B cell (primary cell): ENCODE data around the gene PRXL2B. TPM values are rescaled to one million over a fixed set of nuclear protein-coding genes. Genes with fewer than 3 reads are reported as not detected.

ENCODE experiments used
- ATAC-seq: fragments of 200-7000 bp; cut with Tn5 transposase; one replicate; pipeline ENCODE4 v1.10.0; 2021; ENCODE audit warnings: low read depth, mild to moderate bottlenecking, moderate number of reproducible peaks, moderate library complexity
- CTCF ChIA-PET: fragments of 350-600 bp; sonication (Branson Sonifier 250); formaldehyde crosslinking; loops from one replicate; lab custom pipeline; 2021; ENCODE audit warnings: antibody characterized with exemption, inconsistent platforms; lab: Charles Lee
- POLR2A ChIA-PET: fragments of 350-600 bp; sonication (Branson Sonifier 250); formaldehyde crosslinking; loops from one replicate; lab custom pipeline; 2021; ENCODE audit warnings: antibody characterized with exemption; lab: Charles Lee
- DNase-seq: peaks from one replicate; pipeline ENCODE4 v3.0.0; 2013
- H2AFZ ChIP-seq: 2 replicates; pipeline ENCODE4 v1.6.1; 2012; ENCODE audit warnings: mild to moderate bottlenecking, low read depth, low read length; ENCODE audit not compliant: insufficient read depth, poor library complexity, severe bottlenecking
- H3K27ac ChIP-seq, 2 donors: 1 replicate in 1 of 2; 2 replicates in 1 of 2; pipeline ENCODE4 v1.5.1; 2012 to 2013; ENCODE audit warnings: low read length in 2 of 2, mild to moderate bottlenecking in 2 of 2, moderate library complexity in 1 of 2
- H3K27me3 ChIP-seq, 4 experiments: fragments of 200-600 bp in 1 of 4; sonication (generic) in 1 of 4; replicated peaks in 1 of 4; 1 replicate in 2 of 4; 2 replicates in 2 of 4; pipeline versions ENCODE4 v1.6.1 to v1.7.0; 2013 to 2016; ENCODE audit warnings: low read length in 3 of 4, mild to moderate bottlenecking in 2 of 4, mixed read lengths in 1 of 4, moderate library complexity in 1 of 4; ENCODE audit not compliant: insufficient read depth in 4 of 4, control insufficient read depth in 3 of 4; ENCODE audit errors: control extremely low read depth in 1 of 4
- H3K36me3 ChIP-seq, 2 experiments: replicated peaks in 1 of 2; 1 replicate in 1 of 2; 2 replicates in 1 of 2; pipeline versions ENCODE4 v1.6.1 to v1.7.1; 2013; ENCODE audit warnings: low read length in 1 of 2; ENCODE audit not compliant: insufficient read depth in 2 of 2, control insufficient read depth in 1 of 2; ENCODE audit errors: control extremely low read depth in 1 of 2, extremely low read depth in 1 of 2
- H3K4me1 ChIP-seq, 2 donors: fragments of 200-600 bp in 1 of 2; sonication (generic) in 1 of 2; 1 replicate in 1 of 2; 2 replicates in 1 of 2; pipeline versions ENCODE4 v1.5.1 to v1.6.1; 2013 to 2017; ENCODE audit warnings: low read length in 2 of 2; ENCODE audit not compliant: control insufficient read depth in 2 of 2, insufficient read depth in 2 of 2
- H3K4me2 ChIP-seq: replicated peaks from 2 replicates; pipeline ENCODE3; 2012; ENCODE audit warnings: mild to moderate bottlenecking, low read depth, low read length; ENCODE audit not compliant: poor library complexity, severe bottlenecking
- H3K4me3 ChIP-seq, 5 experiments: fragments of 200-600 bp in 1 of 5; sonication (generic) in 1 of 5; 1 replicate in 3 of 5; 2 replicates in 2 of 5; pipeline versions ENCODE4 v1.5.1 to v1.7.0; 2011 to 2016; ENCODE audit warnings: low read length in 4 of 5, mild to moderate bottlenecking in 4 of 5, low read depth in 2 of 5, control low read depth in 1 of 5, moderate library complexity in 1 of 5; ENCODE audit not compliant: insufficient read depth in 1 of 5; ENCODE audit errors: control extremely low read depth in 1 of 5, extremely low read depth in 1 of 5
- H3K79me2 ChIP-seq: fragments of 200-600 bp; sonication (generic); one replicate; pipeline ENCODE4 v1.6.0; 2016; ENCODE audit warnings: low read length; ENCODE audit not compliant: control insufficient read depth, insufficient read depth
- H3K9ac ChIP-seq: fragments of 200-600 bp; sonication (generic); 2 replicates; pipeline ENCODE4 v1.6.1; 2017; ENCODE audit warnings: mild to moderate bottlenecking, low read length, moderate library complexity
- H3K9me3 ChIP-seq, 3 donors: one replicate each; pipeline versions ENCODE4 v1.6.1 to v1.7.1; 2013; ENCODE audit warnings: low read length in 2 of 3; ENCODE audit not compliant: control insufficient read depth in 2 of 3, insufficient read depth in 1 of 3; ENCODE audit errors: control extremely low read depth in 1 of 3
- H4K20me1 ChIP-seq: 2 replicates; pipeline ENCODE4 v1.6.0; 2012; ENCODE audit warnings: mild to moderate bottlenecking, low read length; ENCODE audit not compliant: insufficient read depth, control insufficient read depth, poor library complexity, severe bottlenecking
- H3K27ac Mint-ChIP-seq: one replicate; pipeline ENCODE4 v1.8.0; 2021; ENCODE audit warnings: mixed read lengths
- H3K27me3 Mint-ChIP-seq: one replicate; pipeline ENCODE4 v1.8.0; 2021; ENCODE audit warnings: mixed read lengths
- H3K4me1 Mint-ChIP-seq: one replicate; pipeline ENCODE4 v1.8.0; 2021; ENCODE audit warnings: mixed read lengths
- H3K4me3 Mint-ChIP-seq: one replicate; pipeline ENCODE4 v1.8.0; 2021; ENCODE audit warnings: mixed read lengths
- H3K9me3 Mint-ChIP-seq: one replicate; pipeline ENCODE4 v1.8.0; 2022; ENCODE audit warnings: mixed read lengths; ENCODE audit not compliant: insufficient read depth
- EZH2 ChIP-seq: IDR thresholded peaks from 2 replicates; pipeline ENCODE4 v1.6.1; 2012; ENCODE audit warnings: borderline replicate concordance, low read depth, mild to moderate bottlenecking, moderate library complexity, low read length; ENCODE audit not compliant: insufficient read depth, poor library complexity, severe bottlenecking
- WGBS: methylation state at CpG from one replicate; pipeline ENCODE4 v1.1.5; 2013; ENCODE audit warnings: missing lambda C conversion rate; ENCODE audit not compliant: insufficient coverage; 5-methylcytosine and 5-hydroxymethylcytosine counted together
- intact Hi-C: fragments of 100-400 bp; cut with micrococcal nuclease; formaldehyde crosslinking; loops from one replicate; pipeline ENCODE4 v1.10.0; 2022
- polyA plus RNA-seq: library from polyadenylated mRNA; depleted of rRNA; stranded (reverse); fragments of >200 nt; gene quantifications from 2 replicates; pipeline ENCODE4 v1.2.3, GENCODE V29; 2012
- total RNA-seq, 2 donors: library from RNA; stranded (reverse); fragments of 120-200 nt in 1 of 2; gene quantifications; 1 replicate in 1 of 2; 2 replicates in 1 of 2; pipeline versions ENCODE4 v1.2.3 to v1.2.4, GENCODE V29; 2013 to 2022
- TF ChIP-seq, protein P1 (sequence below): fragments of 200-600 bp; IDR thresholded peaks from one replicate; pipeline ENCODE4 v1.8.0; 2022; ENCODE audit warnings: antibody characterized with exemption, mild to moderate bottlenecking

PRXL2B gene
- total and polyA plus RNA-seq, 2 donors (not counting 1 experiment from before 2014, with no cell fraction given): 13.0 to 27.0 TPM

DNA sequence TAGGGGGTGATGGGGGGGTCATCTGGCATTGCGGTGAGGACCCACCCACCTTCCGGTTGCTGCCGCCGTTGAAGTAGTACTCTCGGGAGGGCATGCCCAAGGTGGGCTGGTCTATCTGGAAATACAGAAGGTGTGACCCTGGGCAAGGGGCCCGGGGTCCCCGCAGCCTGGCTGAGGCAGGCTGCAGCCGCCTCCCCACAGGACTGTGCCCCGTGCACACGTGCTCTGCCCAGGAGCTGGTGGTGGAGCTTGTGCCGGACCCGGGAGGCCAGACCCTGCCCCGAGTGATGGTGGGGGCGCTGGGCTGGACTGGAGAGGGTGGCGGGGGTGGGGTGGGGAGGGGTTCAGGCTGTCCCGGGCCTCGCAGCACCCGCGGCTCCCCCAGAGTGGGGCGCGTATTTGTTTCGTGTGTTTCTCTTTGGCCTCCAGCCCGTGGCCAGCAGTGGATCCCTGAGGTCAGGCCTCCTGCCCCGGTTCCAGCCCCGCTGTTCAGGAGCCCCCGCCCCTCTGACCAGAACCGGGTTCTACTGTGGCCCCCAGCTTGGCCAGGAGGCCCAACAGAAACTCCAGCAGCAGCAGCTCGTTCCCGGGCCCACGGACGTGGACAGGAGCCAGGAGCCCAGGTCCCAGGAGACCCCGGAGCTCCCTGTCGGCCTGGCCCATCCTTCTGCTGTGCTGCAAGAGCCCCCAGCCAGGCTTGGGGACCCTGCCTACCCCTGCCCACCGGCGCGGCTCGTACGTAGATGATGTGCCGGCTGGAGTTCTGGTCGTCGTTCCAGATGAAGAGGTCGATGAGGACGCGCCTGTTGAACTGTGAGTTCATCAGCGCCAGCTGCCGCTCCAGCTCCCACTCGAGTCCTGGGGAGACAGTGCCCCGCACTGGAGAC is 19.2 kb downstream of the PRXL2B start:
- H3K27me3 Mint-ChIP-seq: peaks cover 14% of the 10 kb centered on the region
- intact Hi-C loops: no loop called here
- peaks cover 4% of the 10 kb centered on the region for H3K9me3 Mint-ChIP-seq
- H2AFZ ChIP-seq: no peak overlapping the region
- H3K4me3 ChIP-seq: no peak overlapping the region
- no peak overlapping the region for H3K4me2 ChIP-seq
- H3K27me3 ChIP-seq: peaks cover 0 to 7% (median 1%) of the 10 kb centered on the region in 4 experiments
- ChIA-PET CTCF (interaction anchor here (0.6 kb wide), 1 partner anchor 819 kb away, joined by 4 read pairs; no protein-coding TSS in a partner anchor), POLR2A (no interaction called here)
- DNase-seq (no peak), ATAC-seq (no peak)
- H3K4me3 Mint-ChIP-seq: no peak overlapping the region
- no peaks in the 10 kb centered on the region for H3K79me2 ChIP-seq
- no peaks in the 10 kb centered on the region for H3K9me3 ChIP-seq
- no peaks in the 10 kb centered on the region for H3K4me1 ChIP-seq
- 93% methylated on average over 47 of the region's 48 CpGs for WGBS
- H3K27ac ChIP-seq: no peak overlapping the region
- no peaks in the 10 kb centered on the region for H3K4me1 Mint-ChIP-seq
- H3K36me3 ChIP-seq: no peaks in the 10 kb centered on the region
- no peaks in the 10 kb centered on the region for H4K20me1 ChIP-seq
- no peak overlapping the region for H3K27ac Mint-ChIP-seq
- TF ChIP-seq, protein P1, sequence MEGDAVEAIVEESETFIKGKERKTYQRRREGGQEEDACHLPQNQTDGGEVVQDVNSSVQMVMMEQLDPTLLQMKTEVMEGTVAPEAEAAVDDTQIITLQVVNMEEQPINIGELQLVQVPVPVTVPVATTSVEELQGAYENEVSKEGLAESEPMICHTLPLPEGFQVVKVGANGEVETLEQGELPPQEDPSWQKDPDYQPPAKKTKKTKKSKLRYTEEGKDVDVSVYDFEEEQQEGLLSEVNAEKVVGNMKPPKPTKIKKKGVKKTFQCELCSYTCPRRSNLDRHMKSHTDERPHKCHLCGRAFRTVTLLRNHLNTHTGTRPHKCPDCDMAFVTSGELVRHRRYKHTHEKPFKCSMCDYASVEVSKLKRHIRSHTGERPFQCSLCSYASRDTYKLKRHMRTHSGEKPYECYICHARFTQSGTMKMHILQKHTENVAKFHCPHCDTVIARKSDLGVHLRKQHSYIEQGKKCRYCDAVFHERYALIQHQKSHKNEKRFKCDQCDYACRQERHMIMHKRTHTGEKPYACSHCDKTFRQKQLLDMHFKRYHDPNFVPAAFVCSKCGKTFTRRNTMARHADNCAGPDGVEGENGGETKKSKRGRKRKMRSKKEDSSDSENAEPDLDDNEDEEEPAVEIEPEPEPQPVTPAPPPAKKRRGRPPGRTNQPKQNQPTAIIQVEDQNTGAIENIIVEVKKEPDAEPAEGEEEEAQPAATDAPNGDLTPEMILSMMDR: no peak
- no peak for TF ChIP-seq EZH2
- H3K9ac ChIP-seq: no peak overlapping the region

DNA sequence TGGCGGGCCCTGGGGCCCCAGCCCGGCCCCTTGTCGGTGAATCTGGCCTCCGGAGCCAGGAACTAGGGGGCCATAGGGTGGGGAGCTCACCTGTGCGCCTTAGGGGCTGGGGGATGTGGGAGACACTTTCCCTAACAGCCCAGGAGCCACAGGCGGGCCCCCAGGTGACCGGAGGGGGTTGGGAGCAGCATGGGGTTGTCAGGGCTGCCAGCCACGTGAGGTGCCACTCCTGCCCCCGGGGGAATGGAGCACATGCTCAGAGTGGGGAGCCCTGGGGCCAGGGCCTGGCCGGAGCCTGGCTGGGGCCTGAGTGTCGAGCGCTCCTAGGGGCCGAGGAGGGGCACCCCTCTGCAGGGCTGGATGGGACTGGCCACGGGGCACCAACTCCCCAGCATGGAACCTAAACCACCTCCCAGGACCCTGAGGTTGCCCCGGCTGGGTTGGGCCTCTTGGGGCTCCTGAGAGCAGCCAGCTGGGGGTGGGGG is 19.9 kb downstream of the PRXL2B start:
- intact Hi-C loops: no loop called here
- WGBS: 85% methylated on average over 9 of the region's 15 CpGs
- Histone ChIP-seq H3K9ac (no peak overlapping the region), H3K4me3 (no peak overlapping the region), H3K27ac (no peak overlapping the region), H3K9me3 (no peaks in the 10 kb centered on the region), H2AFZ (no peak overlapping the region), H3K36me3 (no peaks in the 10 kb centered on the region), H4K20me1 (no peaks in the 10 kb centered on the region), H3K27me3 (peaks cover 0 to 12% (median 0%) of the 10 kb centered on the region in 4 experiments), H3K4me1 (no peaks in the 10 kb centered on the region), H3K4me2 (no peak overlapping the region), H3K79me2 (no peaks in the 10 kb centered on the region)
- Mint-ChIP-seq H3K9me3 (peaks cover 4% of the 10 kb centered on the region), H3K4me1 (no peaks in the 10 kb centered on the region), H3K27ac (no peak overlapping the region), H3K27me3 (peaks cover 12% of the 10 kb centered on the region), H3K4me3 (no peak overlapping the region)
- ATAC-seq (no peak), DNase-seq (no peak)
- TF ChIP-seq EZH2: no peak
- TF ChIP-seq, protein P1: no peak
- ChIA-PET CTCF (interaction anchor here (0.6 kb wide), 1 partner anchor 819 kb away, joined by 4 read pairs; no protein-coding TSS in a partner anchor), POLR2A (no interaction called here)
